Smooth muscle cell (in vitro differentiated cells): ENCODE measurements around the gene AP5B1. TPM values are rescaled to one million over a fixed set of nuclear protein-coding genes. Genes with fewer than 3 reads are reported as not detected.
"Not testable (repeated sequence)": the region's sequence is repeated elsewhere in the genome, so short reads cannot be mapped to it uniquely, and the experiment has no call there.

Experiments used
- DNase-seq: peaks from one replicate; lab custom pipeline; 2025; ENCODE audit not compliant: unreplicated experiment; lab: John Stamatoyannopoulos, UW
- H2AFZ ChIP-seq: fragments of 200-600 bp; sonication (generic); 2 replicates; pipeline ENCODE4 v1.6.0; 2016; ENCODE audit warnings: antibody characterized with exemption, low read depth, mild to moderate bottlenecking
- H3F3A ChIP-seq: fragments of 200-600 bp; sonication (generic); 2 replicates; pipeline ENCODE4 v1.6.0; 2017; ENCODE audit warnings: antibody characterized with exemption, low read depth
- H3K27ac ChIP-seq: fragments of 200-600 bp; sonication (generic); 2 replicates; pipeline ENCODE4 v1.5.1; 2016; ENCODE audit warnings: low read depth, mild to moderate bottlenecking
- H3K27me3 ChIP-seq: fragments of 200-600 bp; sonication (generic); 2 replicates; pipeline ENCODE4 v1.6.1; 2016; ENCODE audit warnings: low read depth, mild to moderate bottlenecking
- H3K36me3 ChIP-seq: fragments of 200-600 bp; sonication (generic); 2 replicates; pipeline ENCODE4 v1.5.1; 2016; ENCODE audit warnings: low read depth
- H3K4me1 ChIP-seq: fragments of 200-600 bp; sonication (generic); 2 replicates; pipeline ENCODE4 v1.5.1; 2016; ENCODE audit warnings: low read depth
- H3K4me2 ChIP-seq: fragments of 200-600 bp; sonication (generic); 2 replicates; pipeline ENCODE4 v1.6.0; 2016; ENCODE audit warnings: mild to moderate bottlenecking
- H3K4me3 ChIP-seq: fragments of 200-600 bp; sonication (generic); 2 replicates; pipeline ENCODE4 v1.5.1; 2016; ENCODE audit warnings: mild to moderate bottlenecking
- H3K79me2 ChIP-seq: fragments of 200-600 bp; sonication (generic); 2 replicates; pipeline ENCODE4 v1.6.0; 2016; ENCODE audit warnings: low read depth, mild to moderate bottlenecking
- H3K9ac ChIP-seq: fragments of 200-600 bp; sonication (generic); 2 replicates; pipeline ENCODE4 v1.6.0; 2016; ENCODE audit warnings: low read depth
- H3K9me3 ChIP-seq: fragments of 200-600 bp; sonication (generic); replicated peaks from 2 replicates; pipeline ENCODE4 v1.5.1; 2016; ENCODE audit warnings: low read depth
- H4K20me1 ChIP-seq: fragments of 200-600 bp; sonication (generic); 2 replicates; pipeline ENCODE4 v1.6.0; 2016; ENCODE audit warnings: low read depth
- WGBS: methylation state at CpG from one replicate; pipeline ENCODE4 v1.1.7; 2016; ENCODE audit warnings: low lambda C conversion rate; 5-methylcytosine and 5-hydroxymethylcytosine counted together
- polyA plus RNA-seq: library from polyadenylated mRNA; unstranded; fragments of >200 nt; fragmentation: Nextera tagmentation; extraction: Ambion mirVana; gene quantifications from 2 replicates; pipeline ENCODE4 v1.2.1, GENCODE V29; 2016
- total RNA-seq: library from RNA; depleted of rRNA; stranded (reverse); fragments of >200 nt; gene quantifications from 2 replicates; pipeline ENCODE4 v1.2.3, GENCODE V29; 2014
- TF ChIP-seq, protein P1 (sequence below): fragments of 200-600 bp; sonication (generic); IDR thresholded peaks from 2 replicates; pipeline ENCODE4 v1.5.1; 2017; ENCODE audit warnings: borderline replicate concordance, mild to moderate bottlenecking, antibody characterized with exemption; ENCODE audit not compliant: insufficient read depth, poor library complexity, severe bottlenecking

Gene AP5B1
- total and polyA plus RNA-seq, 2 experiments from 2014 or later, result 6.2 to 7.7 TPM

DNA sequence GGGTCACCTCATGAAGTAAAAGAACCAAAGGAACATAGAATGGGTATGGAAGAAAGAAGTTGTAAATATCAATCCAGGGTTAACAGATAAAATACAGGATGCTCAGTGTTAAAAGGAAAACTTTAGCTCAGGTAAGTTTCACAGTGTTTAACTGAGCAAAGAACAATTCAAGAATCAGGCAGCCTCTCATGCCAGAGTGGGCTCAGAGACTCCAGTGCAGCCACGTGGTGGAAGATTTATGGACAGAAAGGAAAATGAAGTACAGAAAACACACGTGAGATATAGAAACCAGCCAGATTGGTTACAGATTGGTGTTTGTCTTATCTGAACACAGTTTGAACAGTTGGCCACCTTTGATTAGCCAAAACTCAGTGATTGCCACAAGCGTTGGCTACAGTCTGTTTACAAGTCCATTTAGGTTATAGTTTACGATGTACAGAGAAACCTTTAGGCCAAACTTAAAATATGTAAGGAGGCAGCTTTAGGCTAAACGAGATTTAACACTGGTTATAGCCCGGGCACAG is 9.1 kb downstream of the AP5B1 start:
- 81% methylated on average over 6 of the region's 6 CpGs for WGBS
- H3F3A ChIP-seq, result peaks cover 3% of the 10 kb centered on the region
- H3K4me2 ChIP-seq, result no peak overlapping the region
- H3K9ac ChIP-seq, result no peak overlapping the region
- no peaks in the 10 kb centered on the region for H3K79me2 ChIP-seq
- H3K4me1 ChIP-seq, result no peaks in the 10 kb centered on the region
- H3K36me3 ChIP-seq, result no peaks in the 10 kb centered on the region
- H3K27ac ChIP-seq, result no peak overlapping the region
- H3K27me3 ChIP-seq, result no peaks in the 10 kb centered on the region
- no peaks in the 10 kb centered on the region for H3K9me3 ChIP-seq
- H2AFZ ChIP-seq, result no peak overlapping the region
- TF ChIP-seq, protein P1, sequence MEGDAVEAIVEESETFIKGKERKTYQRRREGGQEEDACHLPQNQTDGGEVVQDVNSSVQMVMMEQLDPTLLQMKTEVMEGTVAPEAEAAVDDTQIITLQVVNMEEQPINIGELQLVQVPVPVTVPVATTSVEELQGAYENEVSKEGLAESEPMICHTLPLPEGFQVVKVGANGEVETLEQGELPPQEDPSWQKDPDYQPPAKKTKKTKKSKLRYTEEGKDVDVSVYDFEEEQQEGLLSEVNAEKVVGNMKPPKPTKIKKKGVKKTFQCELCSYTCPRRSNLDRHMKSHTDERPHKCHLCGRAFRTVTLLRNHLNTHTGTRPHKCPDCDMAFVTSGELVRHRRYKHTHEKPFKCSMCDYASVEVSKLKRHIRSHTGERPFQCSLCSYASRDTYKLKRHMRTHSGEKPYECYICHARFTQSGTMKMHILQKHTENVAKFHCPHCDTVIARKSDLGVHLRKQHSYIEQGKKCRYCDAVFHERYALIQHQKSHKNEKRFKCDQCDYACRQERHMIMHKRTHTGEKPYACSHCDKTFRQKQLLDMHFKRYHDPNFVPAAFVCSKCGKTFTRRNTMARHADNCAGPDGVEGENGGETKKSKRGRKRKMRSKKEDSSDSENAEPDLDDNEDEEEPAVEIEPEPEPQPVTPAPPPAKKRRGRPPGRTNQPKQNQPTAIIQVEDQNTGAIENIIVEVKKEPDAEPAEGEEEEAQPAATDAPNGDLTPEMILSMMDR, result no peak
- no peak for DNase-seq
- H3K4me3 ChIP-seq, result no peak overlapping the region
- peaks cover 28% of the 10 kb centered on the region for H4K20me1 ChIP-seq

DNA sequence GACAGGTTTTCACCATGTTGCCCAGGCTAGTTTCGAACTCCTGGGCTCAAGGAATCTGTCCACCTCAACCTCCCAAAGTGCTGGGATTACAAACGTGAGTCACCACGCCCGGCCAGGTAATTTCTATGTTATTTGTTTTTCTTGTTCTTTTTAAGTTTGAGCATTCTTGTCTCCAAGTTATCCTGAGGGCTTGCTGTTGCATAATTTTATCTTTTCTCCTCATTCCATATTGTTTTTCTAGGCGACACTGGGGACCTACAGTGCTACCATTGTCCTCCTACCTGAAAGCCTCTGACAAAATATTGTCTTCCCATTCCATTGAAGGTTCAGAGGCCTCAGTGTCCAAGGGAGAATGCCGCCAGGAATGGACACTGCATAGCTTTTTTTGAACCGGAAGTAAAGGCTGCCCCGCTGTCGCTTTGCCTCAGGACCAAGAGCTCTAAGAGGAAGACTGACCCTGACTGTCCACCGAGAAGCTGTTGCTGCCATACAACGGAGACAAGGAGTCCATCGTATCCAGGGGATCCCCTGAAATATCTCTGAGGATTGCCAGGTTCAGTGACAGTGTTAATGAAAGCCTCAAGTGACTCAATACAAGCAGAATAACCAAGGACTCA is 9.7 kb downstream of the AP5B1 start:
- Histone ChIP-seq H3K36me3 (no peaks in the 10 kb centered on the region), H3K79me2 (no peaks in the 10 kb centered on the region), H3K4me1 (no peaks in the 10 kb centered on the region), H3K9me3 (no peaks in the 10 kb centered on the region), H3K27ac (no peak overlapping the region), H3K27me3 (no peaks in the 10 kb centered on the region), H3F3A (peaks cover 8% of the 10 kb centered on the region), H2AFZ (no peak overlapping the region), H3K9ac (no peak overlapping the region), H3K4me3 (no peak overlapping the region), H4K20me1 (peaks cover 22% of the 10 kb centered on the region), H3K4me2 (no peak overlapping the region)
- no peak for DNase-seq
- 84% methylated on average over 12 of the region's 12 CpGs for WGBS
- TF ChIP-seq, protein P1, result no peak

DNA sequence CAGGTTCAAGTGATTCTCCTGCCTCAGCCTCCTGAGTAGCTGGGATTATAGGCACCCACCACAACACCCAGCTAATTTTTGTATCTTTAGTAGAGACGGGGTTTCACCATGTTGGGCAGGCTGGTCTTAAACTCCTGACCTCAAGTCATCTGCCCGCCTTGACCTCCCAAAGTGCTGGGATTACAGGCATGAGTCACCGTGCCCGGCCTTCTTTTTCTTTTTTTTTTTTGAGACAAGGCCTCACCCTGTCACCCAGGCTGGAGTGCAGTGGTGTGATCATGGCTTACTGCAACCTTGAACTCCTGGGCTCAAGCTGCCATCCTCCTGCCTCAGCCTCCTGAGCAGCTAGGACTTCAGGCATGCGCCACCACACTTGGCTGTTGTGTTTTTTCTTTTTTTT is 13.0 kb downstream of the AP5B1 start:
- H3K79me2 ChIP-seq, H3K27me3 ChIP-seq, H4K20me1 ChIP-seq, H3K9me3 ChIP-seq, H3K4me1 ChIP-seq, H3K4me3 ChIP-seq, H3F3A ChIP-seq, DNase-seq, H3K9ac ChIP-seq, H3K36me3 ChIP-seq, H3K27ac ChIP-seq, H2AFZ ChIP-seq, H3K4me2 ChIP-seq: not testable (repeated sequence)
- WGBS, result 37% methylated on average over 5 of the region's 5 CpGs

DNA sequence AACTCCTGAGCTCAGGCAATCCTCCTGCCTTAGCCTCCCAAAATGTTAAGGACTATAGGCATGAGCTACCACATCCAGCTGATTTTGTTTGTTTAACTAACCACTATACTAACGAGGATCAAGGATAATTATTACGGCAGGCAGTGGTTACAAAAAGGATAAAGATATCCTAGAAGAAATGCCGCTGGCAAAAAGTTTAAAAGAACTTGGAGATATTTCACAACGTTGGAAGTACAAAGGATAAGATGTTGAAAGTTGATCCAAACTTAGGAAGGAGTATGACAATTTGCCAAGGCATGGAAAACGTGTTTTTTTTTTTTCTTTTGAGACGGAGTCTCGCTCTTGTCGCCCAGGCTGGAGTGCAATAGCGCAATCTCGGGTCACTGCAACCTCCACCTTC is 13.4 kb downstream of the AP5B1 start:
- no peaks in the 10 kb centered on the region for H3K9me3 ChIP-seq
- no peak overlapping the region for H3K9ac ChIP-seq
- no peak overlapping the region for H3K4me3 ChIP-seq
- no peak overlapping the region for H3K4me2 ChIP-seq
- DNase-seq, result no peak
- peaks cover 8% of the 10 kb centered on the region for H3F3A ChIP-seq
- H3K79me2 ChIP-seq, result no peaks in the 10 kb centered on the region
- peaks cover 2% of the 10 kb centered on the region for H4K20me1 ChIP-seq
- H2AFZ ChIP-seq, result no peak overlapping the region
- H3K27me3 ChIP-seq, result no peaks in the 10 kb centered on the region
- H3K36me3 ChIP-seq, result no peaks in the 10 kb centered on the region
- no peak overlapping the region for H3K27ac ChIP-seq
- TF ChIP-seq, protein P1, result no peak
- 80% methylated on average over 10 of the region's 10 CpGs for WGBS
- H3K4me1 ChIP-seq, result no peaks in the 10 kb centered on the region
